Activated CD4-positive, alpha-beta T cell treated with anti-CD3 and anti-CD28 coated beads for 48 hours (primary cell): ENCODE measurements around the gene CIB4.
"Not testable (repeated sequence)": the region's sequence is repeated elsewhere in the genome, so short reads cannot be mapped to it uniquely, and the experiment has no call there.

ENCODE experiments used
- DNase-seq: peaks from one replicate; pipeline ENCODE4 v3.0.0-alpha.2; 2020

The CIB4 gene

DNA sequence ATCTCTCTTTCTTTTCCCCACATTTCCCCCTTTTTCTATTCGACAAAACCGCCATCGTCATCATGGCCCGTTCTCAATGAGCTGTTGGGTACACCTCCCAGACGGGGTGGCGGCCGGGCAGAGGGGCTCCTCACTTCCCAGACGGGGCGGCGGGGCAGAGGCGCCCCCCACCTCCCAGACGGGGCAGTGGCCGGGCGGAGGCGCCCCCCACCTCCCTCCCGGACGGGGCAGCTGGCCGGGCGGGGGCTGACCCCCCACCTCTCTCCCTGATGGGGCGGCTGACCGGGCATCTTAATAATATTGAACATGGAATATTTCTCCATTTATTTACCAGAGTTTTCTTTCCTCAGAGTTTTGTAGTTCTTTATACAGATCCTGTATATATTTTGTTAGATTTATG, 24.1 kb upstream of the CIB4 start:
- not testable (repeated sequence) for DNase-seq

DNA sequence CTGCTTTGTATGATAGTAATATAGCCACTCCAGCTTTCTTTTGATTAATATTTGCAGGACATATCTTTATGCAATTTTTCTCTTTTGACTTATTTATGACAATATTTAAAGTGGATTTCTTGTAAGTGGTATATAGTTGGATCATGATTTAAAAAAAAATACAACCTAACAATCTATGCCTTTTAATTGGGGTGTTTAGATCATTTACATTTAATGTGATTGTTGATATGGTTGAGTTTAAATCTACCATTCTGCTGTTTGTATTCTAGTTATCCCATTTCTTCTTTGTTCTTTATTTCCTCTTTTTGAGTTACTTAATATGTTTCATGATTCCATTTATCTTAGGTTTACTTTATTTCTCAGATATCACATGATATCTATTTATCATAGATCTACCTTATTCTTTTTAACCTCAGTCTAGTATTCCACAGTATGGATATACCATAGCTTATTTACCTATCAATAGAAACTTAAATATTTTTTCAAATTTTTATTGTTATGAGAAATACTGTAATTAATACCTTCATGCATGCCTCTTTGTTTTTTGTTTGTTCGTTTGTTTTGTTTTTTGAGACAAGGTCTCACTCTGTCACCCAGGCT, 19.3 kb upstream of the CIB4 start:
- no peak for DNase-seq

DNA sequence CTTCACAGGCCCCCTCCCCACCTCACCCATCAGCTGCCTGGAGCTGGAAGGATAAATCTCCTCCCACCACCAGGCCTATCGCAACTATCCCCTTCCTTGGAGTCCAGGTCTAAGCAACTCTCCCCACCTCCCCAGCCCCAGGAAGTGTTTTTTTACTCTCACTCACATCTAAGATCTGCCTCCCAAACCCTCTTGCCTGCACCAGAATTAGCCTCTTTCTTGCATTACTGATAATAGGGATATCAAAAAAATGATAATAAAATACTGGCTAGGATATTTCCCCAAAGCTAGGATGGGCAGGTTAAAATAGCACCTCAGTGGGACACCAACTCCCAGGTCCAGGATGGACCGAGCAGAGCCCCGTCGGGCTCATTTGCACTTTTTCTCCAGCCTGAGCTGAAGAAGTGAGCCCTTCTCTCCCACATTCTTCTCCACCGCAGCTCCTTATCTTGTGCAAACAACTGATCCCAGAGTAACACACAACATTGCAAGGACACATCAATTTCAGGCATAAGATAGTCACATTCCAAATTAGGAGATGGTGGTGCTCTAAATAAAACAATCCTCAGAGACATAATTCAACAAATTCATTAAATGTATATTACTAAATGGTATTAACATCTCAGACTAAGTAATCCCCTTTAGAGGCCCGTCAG, 17.7 kb upstream of the CIB4 start:
- no peak for DNase-seq

DNA sequence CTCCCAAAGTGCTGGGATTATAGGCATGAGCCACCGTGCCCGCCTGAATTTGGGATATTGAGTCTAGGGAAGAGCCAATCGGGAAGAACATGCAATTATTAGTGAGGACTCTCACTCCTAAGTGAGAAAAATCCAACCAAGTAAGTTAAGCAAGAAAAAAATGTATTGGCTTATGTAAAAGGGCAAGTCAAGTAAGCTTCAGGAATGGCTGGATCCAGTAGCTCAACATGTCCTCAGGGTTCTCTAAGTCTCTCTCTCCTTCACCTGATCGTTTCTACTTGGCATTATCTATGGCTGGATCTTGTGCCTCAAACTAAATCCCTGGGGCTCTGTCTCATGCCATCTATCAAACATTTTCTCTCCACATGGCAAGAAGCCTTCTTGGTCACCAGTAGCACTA, 16.1 kb upstream of the CIB4 start:
- DNase-seq, result no peak

DNA sequence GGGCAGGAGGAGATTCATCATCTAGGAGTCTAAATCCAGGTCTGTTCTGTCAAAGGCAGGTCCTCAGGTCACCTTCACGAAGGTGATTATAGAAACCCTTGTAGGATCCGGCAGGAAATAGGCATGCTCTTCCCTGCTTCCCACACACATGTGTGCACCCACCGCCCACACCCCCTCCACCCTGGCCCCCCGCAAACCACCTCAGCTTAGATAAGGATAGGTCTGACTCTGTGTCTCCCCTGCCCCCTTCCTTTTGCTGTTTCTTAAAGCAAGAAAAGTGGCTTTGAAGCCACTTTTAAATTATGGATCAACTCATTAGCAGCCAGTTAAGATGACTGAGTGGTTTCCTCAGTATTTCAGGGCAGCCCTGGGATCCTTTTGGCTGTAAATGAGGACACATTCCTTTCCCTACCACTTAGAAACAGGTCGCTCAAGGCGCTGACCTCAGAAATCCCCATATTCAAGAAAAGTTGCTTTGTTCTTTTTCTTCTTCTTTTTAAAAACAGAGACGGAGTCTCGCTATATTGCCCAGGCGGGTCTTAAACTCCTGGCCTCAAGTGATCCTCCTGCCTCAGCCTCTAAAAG, 14.5 kb upstream of the CIB4 start:
- DNase-seq, result no peak

DNA sequence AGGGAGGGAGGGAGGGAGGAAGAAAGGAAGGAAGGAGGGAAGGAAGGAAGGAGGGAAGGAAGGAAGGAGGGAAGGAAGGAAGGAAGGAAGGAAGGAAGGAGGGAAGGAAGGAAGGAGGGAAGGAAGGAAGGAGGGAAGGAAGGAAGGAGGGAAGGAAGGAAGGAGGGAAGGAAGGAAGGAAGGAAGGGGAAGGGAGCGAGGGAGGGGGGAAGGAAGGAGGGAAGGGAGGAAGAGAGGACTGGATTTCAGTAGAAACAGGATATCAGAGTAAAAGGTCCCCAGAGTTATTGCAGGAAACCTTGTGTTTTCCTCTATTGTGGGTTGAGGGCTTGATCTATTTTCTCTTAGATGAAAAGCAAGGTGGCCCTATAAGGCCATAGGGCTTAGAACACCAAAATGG, 14.0 kb upstream of the CIB4 start:
- DNase-seq, result not testable (repeated sequence)

DNA sequence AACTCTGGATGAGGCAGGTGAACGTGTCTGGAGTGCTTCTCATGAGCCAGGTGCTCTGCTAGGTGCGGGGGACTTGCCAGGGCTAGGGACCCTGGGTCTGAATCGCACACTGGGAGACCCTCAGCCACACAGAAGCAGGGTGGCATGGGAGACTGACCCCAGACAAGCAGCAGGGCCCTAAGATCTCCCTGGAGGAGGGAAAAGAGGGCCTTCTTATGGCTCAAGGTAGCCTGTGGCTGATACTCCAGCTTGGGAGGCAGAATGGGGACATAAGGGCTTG, 12.8 kb upstream of the CIB4 start:
- no peak for DNase-seq

DNA sequence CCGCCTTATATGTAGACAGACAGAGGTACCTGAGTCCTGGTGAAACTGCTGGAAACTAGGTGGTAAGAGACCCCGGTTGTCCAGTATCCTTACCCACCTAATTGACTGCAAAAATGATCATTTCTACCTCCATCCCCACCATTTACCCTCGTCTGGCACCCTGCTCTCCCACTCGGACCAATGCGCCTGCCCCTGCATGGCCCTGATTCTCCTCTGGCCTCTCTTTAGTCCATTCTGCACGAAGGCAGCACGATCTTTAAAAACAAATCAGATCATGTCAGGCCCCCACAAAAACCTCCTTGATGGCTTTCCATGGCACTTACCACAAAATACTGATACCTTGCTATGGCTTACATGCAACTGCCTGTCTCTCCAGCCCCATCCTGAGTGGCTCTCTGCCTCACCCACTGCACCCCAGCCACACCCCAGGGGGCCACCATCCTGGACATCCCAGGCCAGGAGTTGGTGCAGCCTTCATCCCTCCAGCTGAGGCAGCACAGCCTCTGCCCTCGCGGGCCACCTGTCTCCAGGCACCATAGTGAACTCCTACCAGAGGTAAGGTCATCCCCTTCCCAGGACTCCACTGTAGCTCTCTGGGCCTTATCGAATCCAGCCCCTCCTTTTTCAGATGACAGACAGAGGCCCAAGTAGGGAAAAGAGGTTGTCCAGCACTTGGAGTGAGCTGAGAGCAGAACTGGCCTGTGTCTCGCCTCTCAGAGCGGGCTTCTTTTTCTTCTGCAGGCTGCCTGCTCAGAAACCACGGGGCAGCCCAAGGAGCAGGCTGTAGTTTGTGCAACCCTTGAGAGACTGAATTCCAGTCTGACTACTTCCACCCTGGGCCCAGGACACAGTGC, 12.3 kb upstream of the CIB4 start:
- no peak for DNase-seq

DNA sequence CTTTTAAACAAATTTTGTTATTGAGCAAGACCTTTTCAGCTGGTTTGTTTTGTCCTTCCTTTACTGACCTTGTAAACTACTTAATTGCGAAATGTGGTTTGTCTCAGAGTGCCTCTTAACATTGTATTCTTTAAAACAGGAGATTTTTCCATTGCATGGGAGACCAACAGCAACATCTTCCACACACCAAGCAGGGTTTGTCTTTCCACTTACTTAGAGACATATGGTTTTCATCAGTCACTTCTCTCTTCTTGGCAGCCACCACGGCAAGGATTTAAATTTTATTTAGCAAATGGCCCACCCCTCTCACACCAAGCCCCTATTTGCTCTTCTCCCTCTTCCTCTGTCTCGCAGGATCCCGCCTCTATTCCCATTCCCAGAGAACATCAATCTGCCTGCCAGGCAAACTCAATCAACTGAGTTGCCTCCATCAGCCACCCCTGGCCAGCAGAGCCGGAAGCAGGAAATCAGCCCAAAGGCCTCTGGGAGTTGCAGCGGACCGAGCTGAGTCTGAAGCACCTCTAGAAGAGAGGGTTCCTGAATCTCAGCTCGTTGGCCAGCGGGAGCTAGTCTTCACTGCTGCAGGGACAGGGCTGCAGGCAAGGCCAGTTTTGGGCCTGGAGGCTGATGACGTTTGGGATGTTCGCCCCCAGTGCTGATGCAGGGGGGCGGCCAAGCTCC, 11.3 kb upstream of the CIB4 start:
- no peak for DNase-seq

DNA sequence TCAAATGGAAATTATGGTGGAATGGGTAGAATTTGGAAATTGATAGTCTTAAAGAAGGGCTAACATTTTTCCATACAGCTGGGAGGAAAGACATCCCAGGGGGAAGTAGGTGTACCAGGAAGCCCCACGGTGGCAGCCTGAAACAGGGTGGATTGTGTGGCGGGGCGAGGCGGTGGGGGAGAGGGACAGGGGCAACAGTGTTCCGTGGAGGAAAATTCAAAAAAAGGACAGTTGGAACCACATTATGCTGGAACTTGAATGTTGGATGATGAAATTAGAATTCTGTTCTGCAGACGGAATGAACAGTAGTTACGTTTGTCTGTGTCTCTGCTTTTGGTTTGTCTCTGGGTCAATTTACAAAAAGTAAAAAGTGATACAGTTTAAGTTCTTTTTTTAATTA, 10.6 kb upstream of the CIB4 start:
- DNase-seq, result no peak

DNA sequence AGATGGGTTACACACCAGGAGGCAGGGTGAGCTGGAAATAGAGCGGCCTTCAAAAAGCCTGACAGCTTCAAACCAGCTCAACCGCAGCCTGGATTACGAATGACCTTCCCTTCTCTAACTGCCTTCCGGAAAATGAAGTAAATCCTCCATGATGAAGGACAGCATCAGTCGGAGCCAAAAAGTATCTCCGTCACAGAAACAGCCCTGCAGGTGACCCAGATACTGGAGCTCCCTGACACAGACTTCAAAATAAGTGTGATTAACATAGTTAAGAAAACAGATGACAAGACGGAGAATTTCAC, 10.3 kb upstream of the CIB4 start:
- no peak for DNase-seq

DNA sequence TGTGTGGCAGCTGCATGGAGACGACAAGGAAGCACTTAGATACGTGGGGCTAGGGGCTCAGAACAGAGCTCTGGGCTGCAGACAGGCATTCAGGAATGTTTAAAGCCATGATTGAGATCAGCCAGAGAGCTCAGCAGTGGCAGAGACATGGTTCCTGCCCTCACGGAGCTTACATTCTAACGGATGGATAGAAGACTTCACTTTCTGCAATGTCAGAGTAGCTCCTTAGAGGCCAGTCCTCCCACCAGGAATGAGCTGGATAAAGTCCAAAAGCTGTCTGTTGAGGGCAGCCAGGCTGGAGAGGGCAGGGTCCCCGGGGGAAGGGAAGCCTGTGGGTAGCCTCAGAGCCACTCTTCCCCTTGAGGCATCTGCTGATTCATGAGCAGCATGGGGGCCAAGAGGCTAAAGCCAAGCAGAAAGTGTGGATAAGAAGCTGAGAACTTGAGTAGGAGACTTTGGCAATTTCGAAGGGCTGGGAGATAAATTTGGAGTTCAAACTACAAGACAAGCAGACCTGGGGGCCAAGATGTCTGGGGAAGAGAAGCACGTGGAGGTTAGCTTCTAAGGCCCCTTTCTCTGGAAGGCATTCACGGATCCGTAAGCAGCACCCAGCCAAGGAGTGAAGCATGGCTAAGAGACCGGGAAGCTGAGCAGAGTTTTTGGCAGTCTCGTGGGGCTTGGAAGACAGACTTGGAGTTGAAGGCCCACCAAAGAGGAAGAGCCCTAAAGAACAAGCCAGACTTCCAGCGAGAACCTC, 9.7 kb upstream of the CIB4 start:
- DNase-seq, result no peak

DNA sequence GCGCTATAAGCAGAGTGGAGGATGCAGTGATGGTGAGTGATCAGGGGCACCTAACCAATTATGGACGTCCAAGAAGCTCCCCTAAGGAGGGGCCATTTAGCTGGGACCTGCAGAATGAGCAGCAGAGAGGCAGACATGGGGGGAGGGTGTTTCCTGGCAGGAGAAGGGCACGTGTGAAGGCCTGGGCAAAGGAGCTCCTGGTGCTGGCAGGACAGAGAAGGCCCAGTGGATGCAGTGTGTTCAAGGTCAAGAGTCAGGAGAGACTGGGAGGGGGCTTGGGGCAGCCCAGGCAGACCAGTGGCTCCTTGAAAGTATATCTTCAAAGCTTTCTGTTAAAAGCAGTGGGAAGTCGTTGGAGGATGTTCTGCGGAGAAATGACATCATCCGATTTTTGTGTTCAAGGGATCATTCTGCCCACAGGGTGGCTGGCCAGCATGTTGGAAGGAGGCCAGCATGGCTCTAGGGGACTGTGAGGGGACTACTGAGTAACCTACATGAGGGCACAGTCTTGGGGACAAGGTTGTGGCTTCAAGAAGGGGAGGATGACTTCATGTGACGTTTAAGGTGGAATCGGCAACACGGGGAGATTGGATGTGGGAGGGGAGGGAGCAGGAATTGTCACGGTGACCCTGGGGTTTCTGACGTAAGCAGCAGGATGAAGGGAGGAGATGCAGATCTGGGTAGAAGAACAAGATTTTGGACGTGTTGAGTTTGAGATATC, 9.0 kb upstream of the CIB4 start:
- DNase-seq, result no peak

DNA sequence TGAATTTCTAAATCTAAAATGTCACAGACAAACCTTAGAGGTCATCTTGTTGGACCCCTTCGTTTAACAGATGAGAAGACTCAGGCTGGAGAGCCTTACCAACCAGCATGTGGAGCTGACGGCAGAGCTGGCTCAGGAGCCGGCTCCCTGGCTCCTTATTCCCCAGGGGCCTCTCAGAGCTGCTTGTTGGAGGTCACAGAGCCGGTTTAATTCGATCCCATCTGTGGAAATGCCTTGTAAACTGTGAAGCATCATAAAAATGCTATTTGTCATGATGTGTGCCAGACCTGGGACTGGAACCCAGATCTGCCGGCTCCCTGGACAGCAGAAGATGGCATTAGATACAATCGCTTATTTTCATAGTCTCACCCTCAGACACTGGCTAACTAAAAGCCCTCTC, 8.2 kb upstream of the CIB4 start:
- no peak for DNase-seq

DNA sequence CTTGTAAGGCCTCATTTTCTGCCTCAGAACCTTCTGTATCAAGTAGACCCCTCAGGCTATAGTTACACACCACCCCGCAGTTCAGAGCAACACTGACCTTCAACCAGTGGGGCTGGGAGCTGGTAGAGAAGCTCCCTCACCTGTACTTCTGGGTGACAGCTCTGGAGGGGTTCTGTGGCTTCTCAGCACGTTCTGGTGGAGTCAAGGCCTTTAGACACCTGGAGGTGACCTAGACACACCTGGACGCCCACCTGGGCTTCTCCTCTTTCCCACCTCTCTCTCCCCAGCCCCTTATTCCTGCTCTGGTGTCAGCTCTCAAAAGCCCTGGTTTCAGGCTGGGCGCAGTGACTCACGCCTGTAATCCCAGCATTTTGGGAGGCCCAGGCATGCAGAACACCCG, 7.3 kb upstream of the CIB4 start:
- no peak for DNase-seq

DNA sequence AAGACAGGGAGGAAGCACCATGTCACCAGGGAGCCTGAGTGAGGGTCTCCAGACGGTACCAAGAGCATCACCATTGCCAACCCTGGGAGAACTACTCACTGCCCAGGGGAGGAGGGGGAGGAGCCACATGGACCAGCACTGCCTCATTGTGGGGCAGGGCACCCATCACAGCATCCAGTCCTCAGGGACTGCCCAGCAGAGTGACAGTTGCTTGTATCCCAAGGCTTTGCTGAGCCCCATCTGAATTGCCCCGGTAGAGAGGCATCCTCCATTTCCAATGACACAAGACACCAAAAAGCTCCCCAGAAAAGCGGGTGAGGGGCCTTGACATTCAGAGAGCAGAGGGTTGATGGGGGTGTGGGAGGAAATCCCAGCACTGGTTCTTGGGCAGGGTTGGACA, 6.8 kb upstream of the CIB4 start:
- DNase-seq, result no peak

DNA sequence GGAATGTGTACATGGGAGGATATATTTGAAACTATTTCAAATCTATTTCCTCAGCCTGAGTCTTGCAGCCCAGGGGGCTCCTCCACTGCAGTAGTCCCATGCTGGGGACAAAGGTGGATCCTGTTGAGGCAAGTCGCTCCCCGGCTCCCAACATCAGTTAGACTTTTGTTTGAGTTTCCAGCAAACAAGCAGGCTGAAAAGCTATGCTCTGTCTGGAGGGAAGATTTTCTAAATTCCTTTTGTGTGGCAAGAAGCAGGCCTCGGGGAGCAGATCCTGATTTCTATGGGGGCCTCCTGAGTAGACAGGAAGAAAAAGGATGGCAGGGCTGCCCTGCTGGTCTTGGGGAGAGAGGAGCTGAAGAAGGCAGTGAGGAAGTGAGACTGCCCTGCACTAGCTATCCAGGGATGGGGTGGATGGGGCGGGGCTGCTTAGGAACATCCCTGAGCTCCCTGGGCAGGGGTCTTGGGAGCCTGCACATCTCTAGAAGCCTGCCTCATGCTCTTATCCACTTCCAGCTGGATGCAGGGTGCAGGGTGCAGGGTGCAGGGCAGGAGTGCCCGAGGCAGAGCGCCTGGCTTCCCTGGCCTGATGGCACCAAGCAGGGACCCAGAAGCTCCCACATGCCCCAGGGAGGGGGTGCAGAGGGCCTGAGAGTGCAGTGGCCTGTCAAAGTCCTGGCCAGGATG, 6.0 kb upstream of the CIB4 start:
- DNase-seq, result no peak

DNA sequence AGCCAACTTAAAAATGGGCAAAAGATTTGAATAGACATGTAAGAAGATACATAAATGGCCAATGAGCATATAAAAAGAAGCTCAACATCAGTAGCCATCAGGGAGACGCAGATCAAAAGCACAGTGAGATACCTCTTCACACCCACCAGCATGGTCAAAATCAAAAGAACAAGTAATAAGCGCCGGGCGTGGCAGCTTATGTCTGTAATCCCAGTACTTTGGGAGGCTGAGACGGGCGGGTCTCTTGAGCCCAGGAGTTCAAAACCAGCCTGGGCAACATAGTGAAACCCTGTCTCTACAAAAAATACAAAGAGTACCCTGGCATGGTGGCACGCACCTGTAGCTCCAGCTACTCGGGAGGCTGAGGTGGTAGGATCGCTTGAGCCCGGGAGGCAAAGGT, 4.6 kb upstream of the CIB4 start:
- no peak for DNase-seq

DNA sequence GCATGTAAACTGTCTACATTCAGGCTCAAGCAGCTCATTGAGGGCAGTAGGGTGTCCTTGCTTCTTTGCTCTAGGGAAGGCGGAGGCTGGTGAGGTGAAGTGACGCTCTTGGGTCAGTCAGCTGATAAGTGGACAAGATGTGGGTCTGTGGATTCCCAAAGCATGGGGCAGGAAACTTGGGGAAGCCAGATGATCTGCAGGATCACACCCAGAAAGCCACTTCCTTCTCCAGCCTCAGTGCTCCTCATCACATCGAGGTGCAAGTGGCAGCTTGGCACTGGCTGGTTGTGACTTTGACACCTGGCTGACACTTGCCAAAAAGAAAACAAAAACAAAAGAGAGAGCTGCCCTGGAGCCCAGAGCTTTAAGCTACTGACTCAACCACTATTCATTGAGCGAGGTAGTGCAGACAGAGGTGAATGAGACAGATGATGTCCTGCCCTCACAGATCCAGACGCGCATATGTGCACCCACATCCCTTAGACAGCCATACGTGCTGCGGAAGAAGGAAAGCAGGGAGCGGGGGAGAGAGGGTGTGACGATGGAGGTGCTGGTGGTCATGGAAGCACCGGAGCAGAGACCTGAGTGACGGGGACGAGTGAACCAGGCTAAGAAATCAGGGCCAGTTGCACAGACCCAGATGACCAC, 3.1 kb upstream of the CIB4 start:
- no peak for DNase-seq

DNA sequence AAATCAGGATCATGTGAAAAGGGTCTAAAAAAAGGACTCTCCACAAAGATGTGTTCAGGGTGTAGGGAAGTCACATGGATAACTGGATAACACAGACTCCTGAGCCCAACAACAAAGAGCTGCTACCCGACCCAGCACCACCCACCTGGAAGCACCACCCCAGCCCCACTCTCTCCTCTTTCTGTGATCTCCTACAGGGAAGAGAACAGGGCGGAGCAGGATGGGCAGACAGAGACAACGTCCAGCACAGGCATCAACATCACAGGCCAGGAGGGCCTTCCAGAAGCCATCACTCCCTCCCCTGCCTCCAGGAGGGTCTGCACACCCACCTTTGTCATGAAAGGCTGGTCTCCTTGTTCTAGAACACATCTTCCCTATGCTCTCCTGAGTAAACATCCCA, 1.3 kb upstream of the CIB4 start:
- no peak for DNase-seq

DNA sequence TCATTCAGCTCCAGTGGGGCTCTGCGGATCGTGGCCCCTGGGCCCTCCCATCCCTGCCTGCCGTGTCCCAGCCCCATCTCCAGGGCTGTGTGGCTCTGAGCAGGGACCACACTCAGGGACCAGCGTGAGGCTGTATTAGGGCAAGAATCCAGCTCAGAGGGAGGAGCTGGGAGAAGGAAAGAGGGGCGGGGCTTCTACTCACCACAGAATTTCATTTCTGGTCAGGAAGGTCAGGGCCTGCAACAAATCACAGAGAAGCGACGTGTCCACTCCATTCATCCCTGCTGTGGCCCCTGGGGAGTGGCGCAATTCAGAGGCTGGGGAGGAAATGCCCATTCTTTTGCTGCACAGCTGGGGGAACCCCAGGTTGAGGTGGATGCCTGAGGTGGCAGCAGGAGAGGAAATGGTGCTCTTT, 828 bp downstream of the CIB4 start:
- no peak for DNase-seq
